ENCODE data around the gene HSDL2. TPM values are rescaled to one million over a fixed set of nuclear protein-coding genes. Genes with fewer than 3 reads are reported as not detected.

The HSDL2 gene
- total and polyA plus RNA-seq, 4 donors, result 22.5 to 58.6 (median 34.8) TPM

- no peak for TF ChIP-seq CTCF (IDR thresholded peaks at IDR 0.05; ENCODE audit: control extremely low read depth, extremely low read depth)
- ATAC-seq (ENCODE audit: insufficient read depth, low FRiP score) (no peak), DNase-seq (no peak)
- Histone ChIP-seq H3K27me3 (ENCODE audit: control insufficient read depth in 3 of 3, insufficient read depth in 3 of 3, low read length in 2 of 3) (no peaks in the 10 kb centered on the region), H3K9me3 (ENCODE audit: control insufficient read depth in 4 of 4, insufficient read depth in 3 of 4, low read length in 3 of 4) (no peaks in the 10 kb centered on the region), H3K27ac (ENCODE audit: low read depth in 1 of 2, low read length in 1 of 2) (no peak overlapping the region), H3K36me3 (ENCODE audit: control insufficient read depth in 4 of 4, insufficient read depth in 4 of 4, low read length in 4 of 4) (peaks cover 4 to 8% (median 4%) of the 10 kb centered on the region in 4 donors), H3K4me1 (ENCODE audit: control insufficient read depth in 5 of 5, insufficient read depth in 5 of 5, low read length in 5 of 5) (peaks cover 0 to 5% (median 0%) of the 10 kb centered on the region in 5 donors), H3K4me3 (no peak overlapping the region), H3K9ac (ENCODE audit: insufficient read depth in 1 of 2, low read length in 2 of 2) (no peak overlapping the region)
- WGBS, 2 donors, result 92 to 94% methylated on average over 6 of the region's 6 CpGs
Measured at GRCh38 chr9:112430006-112430522, 50.2 kb downstream of the HSDL2 start.

- no peak for TF ChIP-seq CTCF (IDR thresholded peaks at IDR 0.05; ENCODE audit: control extremely low read depth, extremely low read depth)
- no peak overlapping the region for H3K9ac ChIP-seq (ENCODE audit: insufficient read depth in 1 of 2, low read length in 2 of 2)
- H3K4me3 ChIP-seq, result no peak overlapping the region
- H3K4me1 ChIP-seq (ENCODE audit: control insufficient read depth in 5 of 5, insufficient read depth in 5 of 5, low read length in 5 of 5), result peaks cover 0 to 5% (median 2%) of the 10 kb centered on the region in 5 donors
- DNase-seq (no peak), ATAC-seq (ENCODE audit: insufficient read depth, low FRiP score) (no peak)
- no peak overlapping the region for H3K27ac ChIP-seq (ENCODE audit: low read depth in 1 of 2, low read length in 1 of 2)
- H3K27me3 ChIP-seq (ENCODE audit: control insufficient read depth in 3 of 3, insufficient read depth in 3 of 3, low read length in 2 of 3), result no peaks in the 10 kb centered on the region
- no peaks in the 10 kb centered on the region for H3K9me3 ChIP-seq (ENCODE audit: control insufficient read depth in 4 of 4, insufficient read depth in 3 of 4, low read length in 3 of 4)
- H3K36me3 ChIP-seq (ENCODE audit: control insufficient read depth in 4 of 4, insufficient read depth in 4 of 4, low read length in 4 of 4), result peaks cover 4 to 8% (median 5%) of the 10 kb centered on the region in 4 donors
- WGBS, 2 donors, result 81 to 90% methylated on average over 5 of the region's 5 CpGs
Measured at GRCh38 chr9:112433499-112434392, 53.8 kb downstream of the HSDL2 start.

GRCh38 chr9:112434487-112434886 is 54.6 kb downstream of the HSDL2 start:
- DNase-seq, result no peak
- no peak for TF ChIP-seq CTCF (IDR thresholded peaks at IDR 0.05; ENCODE audit: control extremely low read depth, extremely low read depth)
- 100% methylated on average over 1 of the region's 1 CpG for WGBS, 2 donors

More at GRCh38 chr9:112434487-112434886, 54.6 kb downstream of the HSDL2 start:
- H3K36me3 ChIP-seq (ENCODE audit: control insufficient read depth in 4 of 4, insufficient read depth in 4 of 4, low read length in 4 of 4), result peaks cover 4 to 8% (median 6%) of the 10 kb centered on the region in 4 donors
- H3K4me1 ChIP-seq (ENCODE audit: control insufficient read depth in 5 of 5, insufficient read depth in 5 of 5, low read length in 5 of 5), result peaks cover 0 to 5% (median 2%) of the 10 kb centered on the region in 5 donors
- no peak overlapping the region for H3K4me3 ChIP-seq
- H3K9me3 ChIP-seq (ENCODE audit: control insufficient read depth in 4 of 4, insufficient read depth in 3 of 4, low read length in 3 of 4), result no peaks in the 10 kb centered on the region
- no peak overlapping the region for H3K27ac ChIP-seq (ENCODE audit: low read depth in 1 of 2, low read length in 1 of 2)
- no peak overlapping the region for H3K9ac ChIP-seq (ENCODE audit: insufficient read depth in 1 of 2, low read length in 2 of 2)
- H3K27me3 ChIP-seq (ENCODE audit: control insufficient read depth in 3 of 3, insufficient read depth in 3 of 3, low read length in 2 of 3), result no peaks in the 10 kb centered on the region
- no peak for ATAC-seq (ENCODE audit: insufficient read depth, low FRiP score)

All from lung (tissue), 12 donors.